ENCODE data around the gene FLAD1.

FLAD1 gene

DNA sequence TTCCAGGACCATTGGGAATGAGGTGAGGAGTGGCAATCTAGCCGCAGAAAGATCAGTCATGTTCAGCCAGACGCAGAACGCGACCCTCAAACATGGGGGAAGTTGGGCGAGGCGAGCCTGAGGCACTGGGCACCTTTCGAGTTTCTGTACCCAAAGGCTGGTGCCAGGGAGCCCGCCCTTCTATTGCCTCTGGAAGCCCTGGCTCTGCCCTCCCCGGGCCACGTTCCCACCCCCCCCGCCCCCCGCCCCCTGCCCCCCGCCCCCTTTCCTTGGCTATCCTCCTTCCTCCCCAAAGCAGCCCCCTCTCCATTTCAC, 17.2 kb downstream of the FLAD1 start:
- peaks cover 5% of the 10 kb centered on the region; the same call in 1 of the 2 replicates for H3K36me3 ChIP-seq (ENCODE audit: low read depth)
- peak overlapping the region; percentile 59 for H3K4me3 ChIP-seq (ENCODE audit: severe bottlenecking)
- H3K4me1 ChIP-seq (ENCODE audit: insufficient read depth, poor library complexity, severe bottlenecking) = peaks cover 15% of the 10 kb centered on the region
- TF ChIP-seq, protein P1, sequence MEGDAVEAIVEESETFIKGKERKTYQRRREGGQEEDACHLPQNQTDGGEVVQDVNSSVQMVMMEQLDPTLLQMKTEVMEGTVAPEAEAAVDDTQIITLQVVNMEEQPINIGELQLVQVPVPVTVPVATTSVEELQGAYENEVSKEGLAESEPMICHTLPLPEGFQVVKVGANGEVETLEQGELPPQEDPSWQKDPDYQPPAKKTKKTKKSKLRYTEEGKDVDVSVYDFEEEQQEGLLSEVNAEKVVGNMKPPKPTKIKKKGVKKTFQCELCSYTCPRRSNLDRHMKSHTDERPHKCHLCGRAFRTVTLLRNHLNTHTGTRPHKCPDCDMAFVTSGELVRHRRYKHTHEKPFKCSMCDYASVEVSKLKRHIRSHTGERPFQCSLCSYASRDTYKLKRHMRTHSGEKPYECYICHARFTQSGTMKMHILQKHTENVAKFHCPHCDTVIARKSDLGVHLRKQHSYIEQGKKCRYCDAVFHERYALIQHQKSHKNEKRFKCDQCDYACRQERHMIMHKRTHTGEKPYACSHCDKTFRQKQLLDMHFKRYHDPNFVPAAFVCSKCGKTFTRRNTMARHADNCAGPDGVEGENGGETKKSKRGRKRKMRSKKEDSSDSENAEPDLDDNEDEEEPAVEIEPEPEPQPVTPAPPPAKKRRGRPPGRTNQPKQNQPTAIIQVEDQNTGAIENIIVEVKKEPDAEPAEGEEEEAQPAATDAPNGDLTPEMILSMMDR (IDR thresholded peaks at IDR 0.05; ENCODE audit: poor library complexity, severe bottlenecking) = no peak
- ATAC-seq (ENCODE audit: low read depth) = no peak
- DNase-seq (ENCODE audit: low spot score) = peak; percentile 42
- no peaks in the 10 kb centered on the region for H3K9me3 ChIP-seq (ENCODE audit: severe bottlenecking)
- H3K27me3 ChIP-seq (ENCODE audit: insufficient read depth, poor library complexity, severe bottlenecking) = no peaks in the 10 kb centered on the region
- peak overlapping the region; percentile 96 for H3K27ac ChIP-seq (ENCODE audit: poor library complexity, severe bottlenecking)

DNA sequence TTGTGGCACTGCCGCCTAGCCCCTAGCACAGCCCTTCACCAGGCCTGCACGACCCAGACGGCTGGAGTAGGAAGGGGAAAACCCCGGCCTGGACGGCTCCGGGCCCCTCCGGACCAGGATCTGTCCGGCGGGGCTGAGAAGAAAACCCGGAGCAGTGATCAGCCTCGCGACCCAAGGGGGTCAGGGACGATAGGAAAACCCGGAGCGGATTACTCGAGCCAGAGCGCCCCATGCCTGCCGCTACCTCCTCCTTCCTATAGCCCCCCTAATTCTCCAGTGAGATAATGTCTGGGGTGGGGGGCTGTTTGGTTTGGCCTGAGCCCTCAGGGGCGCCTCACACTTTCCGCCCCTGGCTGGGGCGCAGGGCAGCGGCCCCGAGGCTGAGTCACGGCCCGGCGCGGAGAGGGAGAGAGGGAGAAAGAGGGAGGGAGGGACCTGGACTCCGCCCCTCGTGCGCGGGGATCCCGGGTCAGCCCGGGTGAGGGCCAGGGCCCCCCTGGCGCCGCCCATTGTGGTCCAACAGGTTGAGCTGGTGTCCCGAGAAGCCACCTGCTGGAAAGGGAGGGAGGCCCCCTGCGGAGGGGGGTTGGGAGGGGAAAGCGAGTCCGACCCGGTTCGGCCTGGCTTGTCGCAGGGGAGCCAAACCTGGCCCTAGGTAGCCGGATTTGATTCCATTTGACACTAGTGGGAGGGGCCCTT, 17.7 kb downstream of the FLAD1 start:
- DNase-seq (ENCODE audit: low spot score) (peak; percentile 80), ATAC-seq (ENCODE audit: low read depth) (peak; percentile 55)
- Histone ChIP-seq H3K27me3 (ENCODE audit: insufficient read depth, poor library complexity, severe bottlenecking) (no peaks in the 10 kb centered on the region), H3K9me3 (ENCODE audit: severe bottlenecking) (no peaks in the 10 kb centered on the region), H3K27ac (ENCODE audit: poor library complexity, severe bottlenecking) (peak overlapping the region; percentile 96), H3K4me3 (ENCODE audit: severe bottlenecking) (peak overlapping the region; percentile 59), H3K36me3 (ENCODE audit: low read depth) (peaks cover 7% of the 10 kb centered on the region), H3K4me1 (ENCODE audit: insufficient read depth, poor library complexity, severe bottlenecking) (peaks cover 20% of the 10 kb centered on the region)
- TF ChIP-seq, protein P1 (IDR thresholded peaks at IDR 0.05; ENCODE audit: poor library complexity, severe bottlenecking) = no peak

DNA sequence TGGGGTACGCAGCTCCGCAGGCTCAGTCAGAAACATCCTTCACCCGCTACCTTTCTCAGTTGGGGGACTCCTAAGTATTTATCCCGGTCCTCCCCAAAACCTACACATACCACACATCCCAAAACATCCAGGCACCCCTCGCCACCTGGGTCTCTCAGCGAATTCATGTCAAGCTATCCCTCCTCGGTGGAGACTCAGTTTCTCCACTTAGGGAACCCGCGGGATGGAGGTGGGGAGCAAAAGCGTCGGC, 18.2 kb downstream of the FLAD1 start:
- H3K27ac ChIP-seq (ENCODE audit: poor library complexity, severe bottlenecking) = peak overlapping the region; percentile 96
- ATAC-seq (ENCODE audit: low read depth) = peak; percentile 8; the same call in 2 of the 3 replicates
- H3K36me3 ChIP-seq (ENCODE audit: low read depth) = peaks cover 12% of the 10 kb centered on the region
- H3K9me3 ChIP-seq (ENCODE audit: severe bottlenecking) = no peaks in the 10 kb centered on the region
- TF ChIP-seq, protein P1 (IDR thresholded peaks at IDR 0.05; ENCODE audit: poor library complexity, severe bottlenecking) = no peak
- H3K27me3 ChIP-seq (ENCODE audit: insufficient read depth, poor library complexity, severe bottlenecking) = no peaks in the 10 kb centered on the region
- peaks cover 25% of the 10 kb centered on the region for H3K4me1 ChIP-seq (ENCODE audit: insufficient read depth, poor library complexity, severe bottlenecking)
- peak overlapping the region; percentile 59 for H3K4me3 ChIP-seq (ENCODE audit: severe bottlenecking)
- no peak for DNase-seq (ENCODE audit: low spot score)

DNA sequence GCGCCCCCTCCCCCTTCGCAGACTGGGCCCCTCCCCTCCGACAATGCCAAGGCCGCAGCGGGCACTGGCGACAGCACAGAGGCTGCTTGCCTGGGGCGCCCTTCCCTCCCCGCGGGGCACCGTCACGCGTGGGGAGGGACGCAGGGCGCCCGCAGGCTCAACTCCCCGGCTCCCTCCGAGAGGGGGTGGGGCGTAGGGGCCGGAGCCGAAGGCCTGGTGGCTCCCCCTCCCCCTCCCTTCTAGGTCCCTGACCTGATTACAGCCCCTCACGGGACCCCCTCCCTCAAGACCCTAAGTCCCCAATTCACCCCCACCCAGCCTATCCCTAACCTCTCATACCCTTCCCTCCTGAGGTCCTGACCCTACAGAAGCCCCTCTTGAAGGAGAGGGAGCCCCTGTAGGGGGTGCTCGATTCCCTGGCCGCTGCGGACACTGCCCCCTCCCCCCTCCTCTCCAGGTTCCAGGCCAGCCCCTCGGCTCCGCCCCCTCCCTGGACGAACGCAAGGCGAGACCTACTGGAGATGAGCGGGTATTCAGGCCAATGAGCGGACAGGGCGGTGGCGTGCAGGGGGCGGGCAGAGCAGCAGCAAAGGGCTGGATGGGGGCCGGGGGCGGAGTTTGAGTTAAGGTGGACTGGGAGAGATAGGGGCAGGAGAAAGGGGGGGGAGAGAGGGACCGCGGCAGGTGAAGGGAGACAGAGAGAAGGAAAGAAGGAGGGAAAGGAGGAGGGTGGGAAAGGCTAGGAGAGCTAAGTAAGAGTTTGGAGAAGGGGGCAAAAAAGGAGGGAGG, 18.7 kb downstream of the FLAD1 start:
- DNase-seq (ENCODE audit: low spot score) = peak; percentile 100
- peaks cover 30% of the 10 kb centered on the region for H3K4me1 ChIP-seq (ENCODE audit: insufficient read depth, poor library complexity, severe bottlenecking)
- peak; percentile 59 for ATAC-seq (ENCODE audit: low read depth)
- peak overlapping the region; percentile 96 for H3K27ac ChIP-seq (ENCODE audit: poor library complexity, severe bottlenecking)
- no peaks in the 10 kb centered on the region for H3K27me3 ChIP-seq (ENCODE audit: insufficient read depth, poor library complexity, severe bottlenecking)
- H3K36me3 ChIP-seq (ENCODE audit: low read depth) = peaks cover 17% of the 10 kb centered on the region
- no peaks in the 10 kb centered on the region for H3K9me3 ChIP-seq (ENCODE audit: severe bottlenecking)
- TF ChIP-seq, protein P1 (IDR thresholded peaks at IDR 0.05; ENCODE audit: poor library complexity, severe bottlenecking) = peak; percentile 66
- peak overlapping the region; percentile 59 for H3K4me3 ChIP-seq (ENCODE audit: severe bottlenecking)
